NT2/D1 (cell line): ENCODE measurements around the gene PRODH2.

Experiments used
- SUZ12 ChIP-seq: IDR thresholded peaks from 2 replicates; pipeline ENCODE4 v1.6.1; 2011; ENCODE audit not compliant: insufficient read length, insufficient read depth; ENCODE audit errors: extremely low read depth
- YY1 ChIP-seq: IDR thresholded peaks from 2 replicates; pipeline ENCODE4 v1.6.1; 2011; ENCODE audit not compliant: insufficient read length, insufficient read depth
- ZNF274 ChIP-seq: IDR thresholded peaks from 2 replicates; pipeline ENCODE4 v1.6.1; 2011; ENCODE audit warnings: mild to moderate bottlenecking, low read depth, low read length

DNA sequence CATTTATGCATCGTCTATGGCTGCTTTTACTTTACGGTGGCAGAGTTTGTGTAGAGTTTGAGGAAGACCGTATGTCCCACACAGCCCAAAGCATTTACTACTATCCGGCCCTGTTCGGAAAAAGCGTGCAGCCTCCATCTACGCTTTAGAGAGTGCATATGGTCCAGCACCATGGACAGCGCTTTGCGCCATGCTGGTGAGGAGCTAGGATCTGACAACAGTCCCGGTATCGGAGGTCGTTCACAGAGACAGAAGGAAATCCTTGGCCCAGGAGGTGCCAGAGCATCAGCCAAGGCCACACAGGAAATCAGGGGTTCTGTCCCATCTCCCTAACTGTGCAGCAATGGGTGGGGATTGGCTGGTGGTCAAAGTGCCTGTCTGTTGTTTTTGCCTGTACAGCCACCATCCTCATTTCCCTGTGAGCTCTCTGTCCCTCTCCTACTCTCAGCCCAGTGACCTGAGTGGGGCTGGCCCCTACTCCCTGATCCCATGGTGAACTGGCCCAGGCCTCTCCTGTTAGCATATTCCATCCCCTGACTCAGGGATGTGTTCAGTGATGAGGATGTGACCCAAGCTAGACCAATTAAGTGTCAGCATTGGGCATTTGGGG is 16.2 kb upstream of the PRODH2 start:
- TF ChIP-seq ZNF274 = no peak
- no peak for TF ChIP-seq SUZ12
- TF ChIP-seq YY1 = peak; percentile 17
